ENCODE data around the gene ING2.

- TF ChIP-seq CTCF (tag by site-specific recombination; IDR thresholded peaks at IDR 0.05): no peak
- TF ChIP-seq ZNF561 (tag by site-specific recombination; IDR thresholded peaks at IDR 0.05; ENCODE audit: borderline replicate concordance): no peak
- no peak for TF ChIP-seq ZNF837 (tag by site-specific recombination; IDR thresholded peaks at IDR 0.05)
- TF ChIP-seq ZNF707 (tag by site-specific recombination; IDR thresholded peaks at IDR 0.05): no peak
- TF ChIP-seq FEZF1 (tag by site-specific recombination; IDR thresholded peaks at IDR 0.05): no peak
- TF ChIP-seq YY1 (tag by site-specific recombination; IDR thresholded peaks at IDR 0.05): no peak
- no peak for TF ChIP-seq HOXC10 (CRISPR knock-in tag; IDR thresholded peaks at IDR 0.05)
- no peak for TF ChIP-seq KLF7 (tag by site-specific recombination; IDR thresholded peaks at IDR 0.05; ENCODE audit: borderline replicate concordance)
- no peak for TF ChIP-seq ZNF19 (tag by site-specific recombination; IDR thresholded peaks at IDR 0.05; ENCODE audit: low read depth)
These were observed 12.3 kb downstream of the ING2 start for GRCh38 chr4:183517194-183517593.

Measured in HEK293 (cell line).